Measurements from ENCODE around the gene RBM45.

- TF ChIP-seq CTCF (IDR thresholded peaks at IDR 0.05; ENCODE audit: poor library complexity) (no peak), EZH2 (IDR thresholded peaks at IDR 0.05; ENCODE audit: borderline replicate concordance) (no peak), EZH2phosphoT487 (IDR thresholded peaks at IDR 0.05; ENCODE audit: low read depth, severe bottlenecking, unreplicated experiment) (no peak)
Measured at GRCh38 chr2:178108176-178108575, 4.1 kb upstream of the RBM45 start.

All from hepatocyte (in vitro differentiated cells).